ENCODE results near the gene DOCK1. TPM values are rescaled to one million over a fixed set of nuclear protein-coding genes. Genes with fewer than 3 reads are reported as not detected.

DOCK1 gene
- total RNA-seq, 6 experiments from 2014 or later = 50.6 to 59.9 (median 54.7) TPM

DNA sequence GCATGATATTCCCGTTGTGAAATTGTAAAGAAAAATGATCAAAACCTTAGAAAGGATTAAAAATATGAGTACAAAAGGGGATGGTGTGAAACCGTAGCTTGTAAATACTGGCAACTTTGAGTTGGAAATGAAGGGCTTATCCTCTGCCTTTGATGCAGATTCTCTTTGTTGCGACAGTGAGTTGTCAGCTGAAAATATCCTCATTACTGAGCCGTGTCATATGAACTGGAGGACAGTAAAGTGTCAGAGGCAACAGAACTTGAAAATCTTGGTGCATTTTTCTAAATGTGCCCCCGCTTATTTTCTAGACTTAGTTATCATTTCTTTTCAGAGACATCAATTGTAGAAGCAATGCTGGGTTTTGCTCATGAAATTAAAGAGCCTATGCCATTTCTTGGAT is 473.4 kb downstream of the DOCK1 start:
- DNase-seq = no peak
- H3K27me3 Mint-ChIP-seq (ENCODE audit: insufficient read depth) = no peaks in the 10 kb centered on the region
- peaks cover 10% of the 10 kb centered on the region for H3K4me1 Mint-ChIP-seq (ENCODE audit: low read depth)
- no peak overlapping the region for H3K27ac Mint-ChIP-seq
- peaks cover 16% of the 10 kb centered on the region for H3K36me3 Mint-ChIP-seq (ENCODE audit: low read depth)
- H3K4me3 Mint-ChIP-seq = no peak overlapping the region
- no peaks in the 10 kb centered on the region for H3K9me3 Mint-ChIP-seq
- no peak for TF ChIP-seq CTCF (IDR thresholded peaks at IDR 0.05)

- Mint-ChIP-seq H3K27ac (no peak overlapping the region), H3K36me3 (ENCODE audit: low read depth) (peaks cover 21% of the 10 kb centered on the region), H3K4me1 (ENCODE audit: low read depth) (peaks cover 10% of the 10 kb centered on the region), H3K9me3 (no peaks in the 10 kb centered on the region), H3K27me3 (ENCODE audit: insufficient read depth) (peaks cover 3% of the 10 kb centered on the region; the same call in 1 of the 2 replicates), H3K4me3 (no peak overlapping the region)
- no peak for DNase-seq
- no peak for TF ChIP-seq CTCF (IDR thresholded peaks at IDR 0.05)
These were observed 479.3 kb downstream of the DOCK1 start for GRCh38 chr10:127384532-127384931.

GRCh38 chr10:127385066-127385465 is 479.8 kb downstream of the DOCK1 start:
- no peak for TF ChIP-seq CTCF (IDR thresholded peaks at IDR 0.05)
- Mint-ChIP-seq H3K4me1 (ENCODE audit: low read depth) (peaks cover 10% of the 10 kb centered on the region), H3K36me3 (ENCODE audit: low read depth) (peaks cover 21% of the 10 kb centered on the region), H3K27ac (no peak overlapping the region), H3K9me3 (no peaks in the 10 kb centered on the region), H3K27me3 (ENCODE audit: insufficient read depth) (peaks cover 4% of the 10 kb centered on the region; the same call in 1 of the 2 replicates), H3K4me3 (no peak overlapping the region)
- DNase-seq = no peak

DNA sequence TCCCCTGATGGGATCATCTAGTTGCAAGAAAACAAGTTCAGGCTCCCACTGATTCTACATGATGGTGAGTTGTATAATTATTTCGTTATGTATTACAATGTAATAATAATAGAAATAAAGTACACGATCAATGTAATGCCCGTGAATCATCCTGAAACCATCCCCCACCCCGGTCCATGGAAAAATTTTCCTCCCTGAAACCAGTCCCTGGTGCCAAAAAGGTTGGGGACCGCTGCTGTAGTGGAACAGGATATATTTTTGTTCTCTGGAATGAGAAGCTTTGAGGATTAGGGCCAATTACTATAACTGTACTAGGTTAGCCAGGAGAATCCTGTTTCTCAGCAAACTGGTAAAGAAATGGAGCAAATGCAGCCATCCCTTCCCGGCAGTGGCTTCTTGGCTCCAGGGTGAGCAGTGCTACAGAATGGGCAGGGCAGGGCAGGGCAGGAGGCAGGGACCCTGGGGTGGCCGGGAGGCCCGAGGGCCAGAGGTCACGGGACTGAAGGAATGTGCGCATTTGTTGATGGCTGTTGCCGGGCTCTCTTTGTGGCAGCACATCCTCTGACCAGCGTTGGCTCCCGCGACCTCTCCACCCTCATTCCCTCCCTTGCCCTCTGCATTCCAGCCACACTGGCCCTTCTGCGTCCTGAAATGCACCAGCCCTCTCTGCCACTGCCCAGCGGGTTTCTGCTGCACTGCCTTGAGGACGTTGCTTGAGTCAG is 481.5 kb downstream of the DOCK1 start:
- Mint-ChIP-seq H3K27ac (no peak overlapping the region; the same call in 1 of the 2 replicates), H3K4me1 (ENCODE audit: low read depth) (peaks cover 6% of the 10 kb centered on the region), H3K36me3 (ENCODE audit: low read depth) (peaks cover 18% of the 10 kb centered on the region), H3K27me3 (ENCODE audit: insufficient read depth) (peaks cover 4% of the 10 kb centered on the region; the same call in 1 of the 2 replicates), H3K4me3 (no peak overlapping the region), H3K9me3 (no peaks in the 10 kb centered on the region)
- TF ChIP-seq CTCF (IDR thresholded peaks at IDR 0.05) = no peak
- DNase-seq = no peak

GRCh38 chr10:127391875-127392274 is 486.6 kb downstream of the DOCK1 start:
- H3K9me3 Mint-ChIP-seq = no peaks in the 10 kb centered on the region
- no peak for TF ChIP-seq CTCF (IDR thresholded peaks at IDR 0.05)
- H3K36me3 Mint-ChIP-seq (ENCODE audit: low read depth) = peaks cover 11% of the 10 kb centered on the region
- H3K4me1 Mint-ChIP-seq (ENCODE audit: low read depth) = no peaks in the 10 kb centered on the region
- no peak for DNase-seq
- H3K27ac Mint-ChIP-seq = no peak overlapping the region
- no peak overlapping the region for H3K4me3 Mint-ChIP-seq
- peaks cover 5% of the 10 kb centered on the region for H3K27me3 Mint-ChIP-seq (ENCODE audit: insufficient read depth)

Measured in HFFc6 (cell line).